DMS114 treated with DMSO at 0.1 percent for 48 hours (cell line): ENCODE results near the gene CPT1C.

Experiments used
- DNase-seq: peaks from one replicate; lab custom pipeline; 2025; ENCODE audit not compliant: unreplicated experiment; lab: John Stamatoyannopoulos, UW

The CPT1C gene

GRCh38 chr19:49690656-49691242, at the start of gene CPT1C:
TSS of gene CPT1C (plus strand) at chr19:49691116. CDS start at chr19:49692253, 1,137 bp downstream.
- peak; percentile 76 for DNase-seq

- DNase-seq = peak; percentile 89
Measured at GRCh38 chr19:49641688-49642491, 49.0 kb upstream of the CPT1C start, which contains the start of gene SCAF1. TSS of gene SCAF1 (plus strand) at chr19:49642209. CDS start at chr19:49645027, 2,818 bp downstream.

GRCh38 chr19:49642492-49643035, 48.4 kb upstream of the CPT1C start:
- no peak for DNase-seq

- no peak for DNase-seq
Measured at GRCh38 chr19:49643466-49643865, 47.5 kb upstream of the CPT1C start.

GRCh38 chr19:49645592-49645991, 45.3 kb upstream of the CPT1C start:
- no peak for DNase-seq

GRCh38 chr19:49645995-49646394, 44.9 kb upstream of the CPT1C start:
- no peak for DNase-seq

- DNase-seq = no peak
Measured at GRCh38 chr19:49646586-49646985, 44.3 kb upstream of the CPT1C start.

GRCh38 chr19:49651029-49651819, 39.7 kb upstream of the CPT1C start:
- no peak for DNase-seq

GRCh38 chr19:49651820-49652550, 38.9 kb upstream of the CPT1C start:
- DNase-seq = no peak

GRCh38 chr19:49652551-49653465, 38.1 kb upstream of the CPT1C start:
- no peak for DNase-seq

GRCh38 chr19:49653466-49653806, 37.5 kb upstream of the CPT1C start:
- DNase-seq = no peak

- no peak for DNase-seq
Measured at GRCh38 chr19:49654581-49654980, 36.3 kb upstream of the CPT1C start.

GRCh38 chr19:49655570-49656455, 35.1 kb upstream of the CPT1C start:
- DNase-seq = no peak

- no peak for DNase-seq
Measured at GRCh38 chr19:49656456-49657109, 34.3 kb upstream of the CPT1C start.

GRCh38 chr19:49657493-49658138, 33.3 kb upstream of the CPT1C start:
- DNase-seq = no peak

GRCh38 chr19:49658139-49658517, 32.8 kb upstream of the CPT1C start:
- DNase-seq = no peak

GRCh38 chr19:49658566-49659442, 32.1 kb upstream of the CPT1C start:
- DNase-seq = no peak
